DMS79 treated with DMSO at 0.1 percent for 48 hours (cell line): ENCODE data around the gene MFRP.
A peak's percentile ranks its signal among the peaks of the same experiment; 100 is the strongest.

ENCODE experiments used
- DNase-seq: peaks from one replicate; lab custom pipeline; 2025; lab: John Stamatoyannopoulos, UW

Gene MFRP

GRCh38 chr11:119338318-119338890, 8.1 kb downstream of the MFRP start:
- DNase-seq = peak; percentile 35

GRCh38 chr11:119337581-119338317, 8.8 kb downstream of the MFRP start:
- no peak for DNase-seq

- no peak for DNase-seq
Measured at GRCh38 chr11:119336744-119337469, 9.6 kb downstream of the MFRP start.

GRCh38 chr11:119335655-119336543, 10.6 kb downstream of the MFRP start:
- no peak for DNase-seq

- DNase-seq = no peak
Measured at GRCh38 chr11:119335091-119335654, 11.3 kb downstream of the MFRP start.

- peak; percentile 99 for DNase-seq
Measured at GRCh38 chr11:119334174-119334930, 12.2 kb downstream of the MFRP start, which contains the start of gene RNF26. TSS of gene RNF26 (plus strand) at chr11:119334527. CDS start at chr11:119335123, 596 bp downstream.

- no peak for DNase-seq
Measured at GRCh38 chr11:119332111-119332765, 14.3 kb downstream of the MFRP start.

- DNase-seq = no peak
Measured at GRCh38 chr11:119330237-119330636, 16.3 kb downstream of the MFRP start.

- DNase-seq = no peak
Measured at GRCh38 chr11:119329320-119329719, 17.2 kb downstream of the MFRP start.

GRCh38 chr11:119324189-119324588, 22.3 kb downstream of the MFRP start:
- DNase-seq = no peak

- peak; percentile 19 for DNase-seq
Measured at GRCh38 chr11:119323532-119324033, 22.9 kb downstream of the MFRP start.

- no peak for DNase-seq
Measured at GRCh38 chr11:119322921-119323531, 23.5 kb downstream of the MFRP start.

- no peak for DNase-seq
Measured at GRCh38 chr11:119322360-119322739, 24.2 kb downstream of the MFRP start.

GRCh38 chr11:119320776-119321524, 25.6 kb downstream of the MFRP start:
- no peak for DNase-seq

- DNase-seq = no peak
Measured at GRCh38 chr11:119320240-119320775, 26.2 kb downstream of the MFRP start.

- DNase-seq = no peak
Measured at GRCh38 chr11:119319700-119320239, 26.7 kb downstream of the MFRP start.

GRCh38 chr11:119319136-119319699, 27.3 kb downstream of the MFRP start:
- no peak for DNase-seq
